ENCODE measurements around the gene AK9. TPM values are rescaled to one million over a fixed set of nuclear protein-coding genes. Genes with fewer than 3 reads are reported as not detected.

AK9 gene
- total RNA-seq, 1 donor from 2014 or later, result 4.5 TPM

- no peak for TF ChIP-seq CTCF (conservative IDR thresholded peaks at IDR 0.05; ENCODE audit: low read depth, low read length)
- no peak overlapping the region for H3K4me3 ChIP-seq (ENCODE audit: low read depth, low read length)
- no peak for DNase-seq (ENCODE audit: low read depth)
Measured at GRCh38 chr6:109451376-109451775, 239.6 kb downstream of the AK9 start.

- no peak for TF ChIP-seq CTCF (conservative IDR thresholded peaks at IDR 0.05; ENCODE audit: low read depth, low read length)
- H3K4me3 ChIP-seq (ENCODE audit: low read depth, low read length), result no peak overlapping the region
- no peak for DNase-seq (ENCODE audit: low read depth)
Measured at GRCh38 chr6:109450801-109451200, 240.2 kb downstream of the AK9 start.

- H3K4me3 ChIP-seq (ENCODE audit: low read depth, low read length), result no peak overlapping the region
- TF ChIP-seq CTCF (conservative IDR thresholded peaks at IDR 0.05; ENCODE audit: low read depth, low read length), result no peak
- no peak for DNase-seq (ENCODE audit: low read depth)
Measured at GRCh38 chr6:109449795-109450673, 241.0 kb downstream of the AK9 start.

- no peak for DNase-seq (ENCODE audit: low read depth)
- H3K4me3 ChIP-seq (ENCODE audit: low read depth, low read length), result no peak overlapping the region
- TF ChIP-seq CTCF (conservative IDR thresholded peaks at IDR 0.05; ENCODE audit: low read depth, low read length), result no peak
Measured at GRCh38 chr6:109449064-109449794, 241.8 kb downstream of the AK9 start.

GRCh38 chr6:109448615-109449014 is 242.4 kb downstream of the AK9 start:
- no peak for DNase-seq (ENCODE audit: low read depth)
- H3K4me3 ChIP-seq (ENCODE audit: low read depth, low read length), result no peak overlapping the region
- no peak for TF ChIP-seq CTCF (conservative IDR thresholded peaks at IDR 0.05; ENCODE audit: low read depth, low read length)

GRCh38 chr6:109447878-109448555 is 243.0 kb downstream of the AK9 start:
- H3K4me3 ChIP-seq (ENCODE audit: low read depth, low read length), result no peak overlapping the region
- no peak for DNase-seq (ENCODE audit: low read depth)
- no peak for TF ChIP-seq CTCF (conservative IDR thresholded peaks at IDR 0.05; ENCODE audit: low read depth, low read length)

All from epithelial cell of proximal tubule (primary cell).